KMS-11 (cell line): ENCODE measurements around the gene PRR20B.
"Not testable (repeated sequence)": the region's sequence is repeated elsewhere in the genome, so short reads cannot be mapped to it uniquely, and the experiment has no call there.

Experiments used
- H2AFZ ChIP-seq: fragments of 200-600 bp; sonication (generic); 2 replicates; pipeline ENCODE4 v1.6.1; 2016; ENCODE audit warnings: antibody characterized with exemption, mixed run types, low read depth
- H3K27ac ChIP-seq: fragments of 200-600 bp; sonication (generic); 2 replicates; pipeline ENCODE4 v1.6.1; 2016; ENCODE audit warnings: mild to moderate bottlenecking, mixed run types
- H3K27me3 ChIP-seq: fragments of 200-600 bp; sonication (generic); 2 replicates; pipeline ENCODE4 v1.6.1; 2017; ENCODE audit warnings: mild to moderate bottlenecking, low read depth, mixed run types, moderate library complexity; ENCODE audit not compliant: insufficient read depth
- H3K36me3 ChIP-seq: fragments of 200-600 bp; sonication (generic); 2 replicates; pipeline ENCODE4 v1.6.1; 2017; ENCODE audit warnings: mild to moderate bottlenecking, mixed run types; ENCODE audit not compliant: insufficient read depth
- H3K4me1 ChIP-seq: fragments of 200-600 bp; sonication (generic); 2 replicates; pipeline ENCODE4 v1.6.1; 2016; ENCODE audit warnings: mild to moderate bottlenecking, low read depth, mixed run types; ENCODE audit not compliant: poor library complexity, severe bottlenecking
- H3K4me2 ChIP-seq: fragments of 200-600 bp; sonication (generic); 2 replicates; pipeline ENCODE4 v1.7.0; 2016; ENCODE audit warnings: mild to moderate bottlenecking, mixed run types
- H3K4me3 ChIP-seq: fragments of 200-600 bp; sonication (generic); IDR thresholded peaks from 2 replicates; pipeline ENCODE4 v1.6.1; 2017; ENCODE audit warnings: low read depth, low read length, mixed read lengths; ENCODE audit not compliant: insufficient read depth
- H3K79me2 ChIP-seq: fragments of 200-600 bp; sonication (generic); 2 replicates; pipeline ENCODE4 v1.6.1; 2016; ENCODE audit warnings: low read depth, mixed run types; ENCODE audit not compliant: insufficient read depth
- H3K9ac ChIP-seq: fragments of 200-600 bp; sonication (generic); 2 replicates; pipeline ENCODE4 v1.6.1; 2016; ENCODE audit warnings: mild to moderate bottlenecking, mixed run types
- H4K20me1 ChIP-seq: fragments of 200-600 bp; sonication (generic); 2 replicates; pipeline ENCODE4 v1.6.1; 2016; ENCODE audit warnings: mild to moderate bottlenecking, mixed run types; ENCODE audit not compliant: insufficient read depth
- CTCF ChIP-seq: fragments of 200-600 bp; sonication (generic); conservative IDR thresholded peaks from 2 replicates; pipeline ENCODE4 v1.6.1; 2017; ENCODE audit warnings: low read depth, mild to moderate bottlenecking, antibody characterized with exemption, low read length, moderate library complexity, mixed read lengths

The PRR20B gene

GRCh38 chr13:57137585-57137984 is 9.7 kb upstream of the PRR20B start:
- Histone ChIP-seq H3K79me2 (no peaks in the 10 kb centered on the region), H3K36me3 (no peaks in the 10 kb centered on the region), H3K4me2 (no peak overlapping the region), H4K20me1 (no peaks in the 10 kb centered on the region), H3K4me1 (no peaks in the 10 kb centered on the region), H3K27ac (no peak overlapping the region), H2AFZ (no peak overlapping the region), H3K4me3 (no peak overlapping the region), H3K27me3 (no peaks in the 10 kb centered on the region), H3K9ac (no peak overlapping the region)
- TF ChIP-seq CTCF: no peak

- no peak overlapping the region for H3K4me3 ChIP-seq
Observed at GRCh38 chr13:57138988-57139387, 8.3 kb upstream of the PRR20B start.

GRCh38 chr13:57139781-57140180 is 7.5 kb upstream of the PRR20B start:
- not testable (repeated sequence) for H3K27me3 ChIP-seq, H4K20me1 ChIP-seq, H3K4me1 ChIP-seq, H3K36me3 ChIP-seq, H3K27ac ChIP-seq, H2AFZ ChIP-seq, H3K9ac ChIP-seq, H3K4me2 ChIP-seq, H3K4me3 ChIP-seq, H3K79me2 ChIP-seq

More at GRCh38 chr13:57138988-57139387, 8.3 kb upstream of the PRR20B start:
- Histone ChIP-seq H3K79me2 (no peaks in the 10 kb centered on the region), H3K9ac (no peak overlapping the region), H3K36me3 (no peaks in the 10 kb centered on the region), H3K27me3 (no peaks in the 10 kb centered on the region), H3K27ac (no peak overlapping the region), H3K4me1 (no peaks in the 10 kb centered on the region), H4K20me1 (no peaks in the 10 kb centered on the region), H3K4me2 (no peak overlapping the region), H2AFZ (no peak overlapping the region)
- no peak for TF ChIP-seq CTCF

- not testable (repeated sequence) for H3K79me2 ChIP-seq, H3K4me3 ChIP-seq, H3K36me3 ChIP-seq, H3K4me1 ChIP-seq, H3K9ac ChIP-seq, H3K27me3 ChIP-seq, H3K4me2 ChIP-seq, H3K27ac ChIP-seq, H2AFZ ChIP-seq, H4K20me1 ChIP-seq
Observed at GRCh38 chr13:57140235-57140968, 6.9 kb upstream of the PRR20B start, which contains the start of gene PRR20A. TSS of gene PRR20A (plus strand) at chr13:57140918. CDS start at chr13:57141305, 387 bp downstream.

GRCh38 chr13:57148106-57148505 is 818 bp downstream of the PRR20B start:
- H3K27me3 ChIP-seq, H3K4me1 ChIP-seq, H4K20me1 ChIP-seq, H3K36me3 ChIP-seq, H3K9ac ChIP-seq, H3K4me2 ChIP-seq, H2AFZ ChIP-seq, H3K79me2 ChIP-seq, H3K27ac ChIP-seq, H3K4me3 ChIP-seq: not testable (repeated sequence)

GRCh38 chr13:57153761-57154160 is 6.5 kb downstream of the PRR20B start, which contains the start of gene PRR20C:
TSS of gene PRR20C (plus strand) at chr13:57154061. CDS start at chr13:57154448, 387 bp downstream.
- H3K4me2 ChIP-seq, H4K20me1 ChIP-seq, H3K4me3 ChIP-seq, H3K27ac ChIP-seq, H3K4me1 ChIP-seq, H3K79me2 ChIP-seq, H3K9ac ChIP-seq, H3K27me3 ChIP-seq, H3K36me3 ChIP-seq, H2AFZ ChIP-seq: not testable (repeated sequence)

GRCh38 chr13:57160332-57160731 is 13.0 kb downstream of the PRR20B start, which contains the start of gene PRR20D:
TSS of gene PRR20D (plus strand) at chr13:57160632. CDS start at chr13:57161019, 387 bp downstream.
- not testable (repeated sequence) for H3K79me2 ChIP-seq, H4K20me1 ChIP-seq, H2AFZ ChIP-seq, H3K27ac ChIP-seq, H3K27me3 ChIP-seq, H3K4me2 ChIP-seq, H3K4me1 ChIP-seq, H3K4me3 ChIP-seq, H3K36me3 ChIP-seq, H3K9ac ChIP-seq

- H3K36me3 ChIP-seq, H4K20me1 ChIP-seq, H3K4me1 ChIP-seq, H3K79me2 ChIP-seq, H3K4me2 ChIP-seq, H2AFZ ChIP-seq, H3K27me3 ChIP-seq, H3K27ac ChIP-seq, H3K4me3 ChIP-seq, H3K9ac ChIP-seq: not testable (repeated sequence)
Observed at GRCh38 chr13:57166897-57167296, 19.6 kb downstream of the PRR20B start, which contains the start of gene PRR20E. TSS of gene PRR20E (plus strand) at chr13:57167197. CDS start at chr13:57167584, 387 bp downstream.
